K562 (cell line): ENCODE measurements around the gene CALHM4.

ENCODE experiments used
- ATF7 ChIP-seq: fragments of 450-650 bp; IDR thresholded peaks from 2 replicates; pipeline ENCODE4 v1.7.1; 2014; ENCODE audit warnings: mild to moderate bottlenecking, moderate library complexity
- EZH2 ChIP-seq: IDR thresholded peaks from 2 replicates; pipeline ENCODE4 v1.6.1; 2012; ENCODE audit warnings: low read depth, mild to moderate bottlenecking, inconsistent platforms, low read length, borderline replicate concordance
- KAT8 ChIP-seq: fragments of 450-650 bp; IDR thresholded peaks from 2 replicates; pipeline ENCODE4 v1.6.1; 2016; ENCODE audit warnings: low read depth, mild to moderate bottlenecking
- PHB2 ChIP-seq: fragments of 450-650 bp; IDR thresholded peaks from 2 replicates; pipeline ENCODE4 v1.6.1; 2017; ENCODE audit warnings: low read depth
- POLR2AphosphoS2 ChIP-seq: IDR thresholded peaks from 2 replicates; pipeline ENCODE4 v1.6.1; 2012; ENCODE audit warnings: low read length, improper control_type of control experiment
- RAD21 ChIP-seq, 2 experiments: fragments of 250-450 bp in 1 of 2; fragments of 450-650 bp in 1 of 2; sonication (Bioruptor Pico) in 1 of 2; formaldehyde crosslinking in 1 of 2; IDR thresholded peaks in 1 of 2; conservative IDR thresholded peaks in 1 of 2; 2 replicates each; pipeline versions ENCODE4 v1.4.0 to v1.8.0; 2020 to 2022; ENCODE audit warnings: mild to moderate bottlenecking in 2 of 2, moderate library complexity in 1 of 2
- ZNF232 ChIP-seq: sonication (generic); formaldehyde crosslinking; IDR thresholded peaks from 2 replicates; pipeline ENCODE4 v1.8.0; 2022; ENCODE audit warnings: mild to moderate bottlenecking, missing genetic modification reagents
- TF ChIP-seq, protein P1 (sequence below), 3 experiments: IDR thresholded peaks in 2 of 3; conservative IDR thresholded peaks in 1 of 3; 2 replicates each; pipeline ENCODE4 v1.5.1; 2011 to 2012; ENCODE audit warnings: low read length in 3 of 3, mild to moderate bottlenecking in 3 of 3, control low read depth in 2 of 3, improper control_type of control experiment in 1 of 3, inconsistent platforms in 1 of 3, low read depth in 1 of 3, mixed read lengths in 1 of 3, moderate library complexity in 1 of 3; ENCODE audit not compliant: insufficient read depth in 2 of 3
- TF ChIP-seq, protein P2 (sequence below): fragments of 450-650 bp; formaldehyde crosslinking; IDR thresholded peaks from 2 replicates; pipeline ENCODE4 v1.4.0; 2020; ENCODE audit warnings: mild to moderate bottlenecking, moderate library complexity

- TF ChIP-seq PHB2 (no peak), ATF7 (no peak), EZH2 (no peak), POLR2AphosphoS2 (no peak), ZNF232 (CRISPR knock-in tag) (no peak), KAT8 (no peak), RAD21 (CRISPR knock-in tag; conservative IDR thresholded peaks at IDR 0.05 in 1 of 2, IDR thresholded peaks at IDR 0.05 in 1 of 2) (no peak)
- TF ChIP-seq, protein P1, sequence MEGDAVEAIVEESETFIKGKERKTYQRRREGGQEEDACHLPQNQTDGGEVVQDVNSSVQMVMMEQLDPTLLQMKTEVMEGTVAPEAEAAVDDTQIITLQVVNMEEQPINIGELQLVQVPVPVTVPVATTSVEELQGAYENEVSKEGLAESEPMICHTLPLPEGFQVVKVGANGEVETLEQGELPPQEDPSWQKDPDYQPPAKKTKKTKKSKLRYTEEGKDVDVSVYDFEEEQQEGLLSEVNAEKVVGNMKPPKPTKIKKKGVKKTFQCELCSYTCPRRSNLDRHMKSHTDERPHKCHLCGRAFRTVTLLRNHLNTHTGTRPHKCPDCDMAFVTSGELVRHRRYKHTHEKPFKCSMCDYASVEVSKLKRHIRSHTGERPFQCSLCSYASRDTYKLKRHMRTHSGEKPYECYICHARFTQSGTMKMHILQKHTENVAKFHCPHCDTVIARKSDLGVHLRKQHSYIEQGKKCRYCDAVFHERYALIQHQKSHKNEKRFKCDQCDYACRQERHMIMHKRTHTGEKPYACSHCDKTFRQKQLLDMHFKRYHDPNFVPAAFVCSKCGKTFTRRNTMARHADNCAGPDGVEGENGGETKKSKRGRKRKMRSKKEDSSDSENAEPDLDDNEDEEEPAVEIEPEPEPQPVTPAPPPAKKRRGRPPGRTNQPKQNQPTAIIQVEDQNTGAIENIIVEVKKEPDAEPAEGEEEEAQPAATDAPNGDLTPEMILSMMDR (IDR thresholded peaks at IDR 0.05 in 2 of 3, conservative IDR thresholded peaks at IDR 0.05 in 1 of 3; ENCODE audit: insufficient read depth in 2 of 3, low read depth in 1 of 3, low read length in 3 of 3): no peak
- TF ChIP-seq, protein P2, sequence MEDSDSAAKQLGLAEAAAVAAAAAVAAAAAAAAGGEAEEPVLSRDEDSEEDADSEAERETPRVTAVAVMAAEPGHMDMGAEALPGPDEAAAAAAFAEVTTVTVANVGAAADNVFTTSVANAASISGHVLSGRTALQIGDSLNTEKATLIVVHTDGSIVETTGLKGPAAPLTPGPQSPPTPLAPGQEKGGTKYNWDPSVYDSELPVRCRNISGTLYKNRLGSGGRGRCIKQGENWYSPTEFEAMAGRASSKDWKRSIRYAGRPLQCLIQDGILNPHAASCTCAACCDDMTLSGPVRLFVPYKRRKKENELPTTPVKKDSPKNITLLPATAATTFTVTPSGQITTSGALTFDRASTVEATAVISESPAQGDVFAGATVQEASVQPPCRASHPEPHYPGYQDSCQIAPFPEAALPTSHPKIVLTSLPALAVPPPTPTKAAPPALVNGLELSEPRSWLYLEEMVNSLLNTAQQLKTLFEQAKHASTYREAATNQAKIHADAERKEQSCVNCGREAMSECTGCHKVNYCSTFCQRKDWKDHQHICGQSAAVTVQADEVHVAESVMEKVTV (CRISPR knock-in tag): no peak
Measured at GRCh38 chr6:116563830-116564229, 10.3 kb downstream of the CALHM4 start.
